GM18520 (cell line): Measurements from ENCODE around the gene ANKRD28.
"Not testable (repeated sequence)": the region's sequence is repeated elsewhere in the genome, so short reads cannot be mapped to it uniquely, and the experiment has no call there.

Source experiments
- ATAC-seq: cut with Tn5 transposase; IDR thresholded peaks from one replicate; pipeline ENCODE4 v1.9.1; 2021; ENCODE audit not compliant: unreplicated experiment

The ANKRD28 gene

DNA sequence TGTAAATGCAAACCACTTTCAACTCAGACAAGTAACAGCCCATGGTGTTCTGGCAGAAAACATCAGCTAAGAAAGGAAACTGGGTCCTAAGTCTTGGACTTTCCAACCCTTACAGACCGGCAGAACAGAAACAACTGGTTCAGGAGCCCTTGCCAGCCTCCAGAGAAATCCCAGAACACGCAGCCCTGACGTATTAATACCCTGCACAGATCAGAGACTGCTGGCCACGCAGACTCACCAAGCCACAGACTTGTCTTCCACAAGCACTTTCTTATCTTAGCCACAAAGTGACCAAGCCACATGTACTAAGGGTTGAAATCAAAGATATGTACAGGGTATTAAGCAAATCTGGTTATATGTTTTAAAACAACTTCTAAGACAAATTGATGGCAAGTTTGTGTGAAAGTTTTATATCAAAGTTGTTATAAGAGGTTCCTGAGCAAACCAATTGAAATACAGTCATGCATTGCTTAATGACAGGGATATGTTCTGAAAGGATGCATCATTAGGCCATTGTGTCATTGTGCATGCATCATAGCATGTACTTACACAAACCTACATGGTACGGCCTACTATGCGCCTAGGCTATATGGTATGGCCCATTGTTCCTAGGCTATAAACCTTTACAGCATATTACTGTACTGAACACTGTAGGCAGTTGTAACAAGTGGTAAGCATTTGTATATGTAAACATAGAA, 159.4 kb downstream of the ANKRD28 start:
- no peak for ATAC-seq

DNA sequence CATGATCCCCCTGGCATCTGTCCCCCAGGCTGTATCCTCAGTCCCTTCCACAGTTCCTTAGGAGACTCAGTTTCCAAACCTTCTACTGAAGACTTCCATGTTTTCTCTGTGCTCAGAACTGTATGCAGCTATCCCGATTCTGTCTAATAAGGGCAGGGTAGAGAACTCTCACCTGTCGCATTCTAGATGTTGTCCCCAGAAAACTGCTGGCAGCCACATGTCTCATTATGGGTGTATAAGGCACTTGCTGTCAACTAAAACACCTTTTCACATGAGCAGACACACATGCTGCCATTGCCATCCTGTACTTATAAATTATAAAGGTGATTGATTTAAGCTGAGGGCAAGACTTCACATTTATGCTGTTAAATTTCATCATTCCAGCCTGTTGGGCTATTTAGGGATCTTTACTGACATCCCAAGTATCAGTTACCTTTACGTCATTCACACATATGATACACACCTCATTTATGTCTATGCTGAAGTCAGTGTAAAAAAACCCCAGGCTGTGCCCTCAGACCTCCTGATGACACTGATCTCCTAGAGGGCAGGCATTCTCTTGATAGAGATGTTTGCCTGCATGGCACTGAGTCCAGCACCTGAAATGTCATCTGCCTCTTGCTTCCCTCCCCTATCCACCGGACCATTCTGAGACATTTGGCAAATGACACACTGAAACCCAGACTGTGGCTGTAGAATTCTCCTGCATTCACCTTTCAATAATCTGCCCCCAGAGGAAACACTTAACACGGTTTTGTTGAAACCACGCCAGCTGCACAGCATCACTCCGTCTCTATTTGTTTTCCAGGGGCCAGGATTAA, 160.4 kb downstream of the ANKRD28 start:
- no peak for ATAC-seq

GRCh38 chr3:15636028-15636709, 161.6 kb downstream of the ANKRD28 start:
- peak; percentile 42 for ATAC-seq

DNA sequence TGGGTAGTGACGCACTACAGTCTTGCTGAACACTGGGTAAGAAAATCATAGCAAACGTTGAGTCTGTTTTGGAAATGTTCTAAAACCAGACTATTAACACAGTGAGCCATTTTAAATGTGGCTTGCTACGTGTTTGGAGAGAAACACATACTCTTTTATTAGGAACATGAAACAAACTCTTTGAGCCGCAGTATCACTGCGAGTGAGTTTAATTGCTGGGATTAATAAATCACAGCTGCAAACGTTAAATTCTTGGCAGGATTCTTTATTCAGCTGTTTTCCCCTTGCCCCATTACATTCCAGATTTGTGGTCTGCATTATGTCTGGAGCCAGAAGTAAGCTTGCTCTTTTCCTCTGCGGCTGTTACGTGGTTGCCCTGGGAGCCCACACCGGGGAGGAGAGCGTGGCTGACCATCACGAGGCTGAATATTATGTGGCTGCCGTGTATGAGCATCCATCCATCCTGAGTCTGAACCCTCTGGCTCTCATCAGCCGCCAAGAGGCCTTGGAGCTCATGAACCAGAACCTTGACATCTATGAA, 162.6 kb downstream of the ANKRD28 start:
- ATAC-seq: no peak

DNA sequence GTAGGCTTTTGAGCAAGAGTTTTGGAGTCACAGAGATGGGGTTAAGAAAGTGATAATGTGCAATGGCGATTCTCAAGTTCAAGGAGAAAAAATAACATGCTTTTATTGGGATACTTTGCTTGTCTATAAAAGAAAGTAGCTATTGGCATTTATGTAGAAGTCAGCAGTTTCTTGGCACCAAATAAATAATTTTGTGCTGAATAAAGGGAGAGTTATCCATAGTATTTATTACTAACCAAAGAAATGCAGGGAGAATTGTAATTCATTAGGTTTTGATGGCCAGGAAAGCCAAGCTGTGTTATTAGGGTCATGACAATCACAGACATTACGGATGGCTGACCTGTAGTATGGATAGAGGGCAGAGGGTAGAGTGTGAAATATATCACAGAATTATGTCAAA, 163.1 kb downstream of the ANKRD28 start:
- no peak for ATAC-seq

DNA sequence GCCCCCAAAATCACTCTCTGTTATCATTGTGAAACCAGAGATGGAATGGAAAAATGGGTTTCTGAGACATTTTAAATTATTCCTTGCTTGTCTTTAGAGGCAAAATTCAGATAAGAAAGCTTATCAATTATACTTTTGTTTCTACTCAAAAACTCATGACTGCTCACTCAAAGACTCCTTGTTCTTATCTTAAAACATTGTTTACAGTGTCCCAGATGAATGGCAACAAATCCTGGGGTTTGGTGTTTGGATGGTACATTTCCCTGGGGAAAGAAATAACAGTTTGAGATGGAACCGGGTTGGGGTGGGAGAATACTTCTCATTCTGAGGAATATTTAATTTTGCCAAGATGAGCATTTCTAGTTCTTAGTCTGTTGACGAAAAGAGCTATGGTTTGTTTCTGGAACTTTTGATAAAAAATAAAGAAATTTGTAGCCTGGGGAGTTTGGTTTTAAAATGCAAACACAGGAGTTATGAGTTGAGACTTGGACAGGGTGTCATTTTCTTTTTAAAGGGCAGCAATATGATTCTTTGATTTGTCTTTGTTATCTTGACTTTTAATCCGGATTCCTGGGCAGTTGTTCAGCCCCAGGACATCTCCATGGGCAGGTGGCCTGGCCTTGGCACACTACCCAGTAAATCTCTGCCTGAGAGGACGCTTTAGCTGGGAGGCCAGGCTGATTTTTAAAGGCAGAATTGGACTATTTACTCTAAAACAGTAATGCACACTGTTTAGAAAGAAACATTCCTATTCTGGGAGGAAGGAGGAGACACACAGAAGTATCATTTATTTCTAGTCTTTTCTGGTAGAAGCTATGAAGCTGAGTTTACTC, 163.8 kb downstream of the ANKRD28 start:
- ATAC-seq: no peak

- no peak for ATAC-seq
These were observed 164.6 kb downstream of the ANKRD28 start for GRCh38 chr3:15633159-15633558.

- ATAC-seq: no peak
These were observed 165.6 kb downstream of the ANKRD28 start for GRCh38 chr3:15632212-15632580.

DNA sequence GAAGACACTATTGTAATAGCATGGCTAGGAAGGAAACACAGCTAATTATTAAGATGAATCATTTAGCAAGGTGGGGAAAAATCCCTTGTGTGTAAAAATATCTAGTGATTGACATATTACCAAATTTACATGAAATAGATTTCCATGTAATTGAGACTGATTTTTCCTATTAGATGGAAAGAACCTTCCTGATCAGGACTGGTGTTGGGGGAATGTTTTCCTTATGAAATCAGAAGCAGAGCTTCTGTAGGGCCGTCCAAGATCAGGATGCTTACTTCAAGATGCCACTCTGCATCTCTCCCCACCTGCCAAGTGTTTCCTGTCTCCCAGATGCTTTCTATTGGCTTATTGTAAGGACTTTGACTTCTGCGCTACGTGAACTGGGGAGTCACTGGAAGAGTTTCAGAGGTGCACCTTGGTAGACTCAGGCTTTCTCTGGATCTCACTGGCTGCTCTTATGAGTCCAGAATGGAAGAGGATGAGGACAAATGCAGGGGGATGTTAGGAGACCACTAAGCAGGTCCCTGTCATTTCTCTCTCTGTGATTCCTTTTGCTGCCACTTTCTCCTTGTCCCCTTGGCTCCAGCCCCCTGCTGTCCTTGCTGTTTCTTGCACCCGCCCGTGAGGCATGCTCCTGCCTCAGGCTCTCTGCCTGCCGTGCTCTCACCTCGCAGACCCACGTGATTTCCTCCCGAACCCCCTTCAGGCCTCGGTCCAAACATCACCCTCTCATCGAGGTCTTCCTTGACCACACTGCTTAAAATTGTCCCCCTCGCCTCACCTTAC, 166.2 kb downstream of the ANKRD28 start:
- no peak for ATAC-seq

GRCh38 chr3:15630646-15631350, 167.0 kb downstream of the ANKRD28 start:
- no peak for ATAC-seq

DNA sequence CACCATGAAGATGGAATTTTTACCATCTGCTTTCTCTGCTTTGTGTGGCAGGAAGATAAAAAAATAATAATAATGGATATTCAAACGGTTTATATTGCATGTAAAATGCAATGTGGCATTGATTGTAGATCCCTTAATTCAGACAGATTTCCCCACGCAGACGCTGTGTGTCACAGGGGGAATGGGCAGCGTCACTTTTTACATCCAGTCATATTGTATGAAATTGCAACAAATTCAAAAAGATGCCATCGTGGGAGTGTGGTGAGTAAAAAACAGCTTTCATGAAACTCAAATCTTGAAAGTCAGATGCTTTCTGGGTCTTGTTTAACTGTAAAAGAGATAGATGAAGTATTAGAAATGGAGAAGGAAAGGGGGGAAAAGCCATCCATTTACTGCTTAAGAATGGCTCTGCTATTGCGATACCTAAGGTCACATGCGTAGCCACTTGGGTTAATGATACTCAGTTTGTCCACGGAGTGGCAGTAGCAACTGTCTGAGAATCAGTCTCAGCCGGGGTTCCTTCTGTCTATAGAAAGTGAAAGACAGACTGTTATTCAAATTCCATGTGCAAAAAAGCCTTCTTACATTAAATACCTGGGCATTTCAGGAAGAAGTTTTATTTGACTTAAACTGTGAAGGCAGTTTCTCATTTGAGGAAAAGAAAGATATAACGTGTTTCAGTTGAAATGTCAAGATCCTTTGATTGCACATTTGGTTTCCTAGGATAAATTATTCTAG, 167.8 kb downstream of the ANKRD28 start:
- ATAC-seq: peak; percentile 92

GRCh38 chr3:15628967-15629366, 168.8 kb downstream of the ANKRD28 start:
- ATAC-seq: no peak

DNA sequence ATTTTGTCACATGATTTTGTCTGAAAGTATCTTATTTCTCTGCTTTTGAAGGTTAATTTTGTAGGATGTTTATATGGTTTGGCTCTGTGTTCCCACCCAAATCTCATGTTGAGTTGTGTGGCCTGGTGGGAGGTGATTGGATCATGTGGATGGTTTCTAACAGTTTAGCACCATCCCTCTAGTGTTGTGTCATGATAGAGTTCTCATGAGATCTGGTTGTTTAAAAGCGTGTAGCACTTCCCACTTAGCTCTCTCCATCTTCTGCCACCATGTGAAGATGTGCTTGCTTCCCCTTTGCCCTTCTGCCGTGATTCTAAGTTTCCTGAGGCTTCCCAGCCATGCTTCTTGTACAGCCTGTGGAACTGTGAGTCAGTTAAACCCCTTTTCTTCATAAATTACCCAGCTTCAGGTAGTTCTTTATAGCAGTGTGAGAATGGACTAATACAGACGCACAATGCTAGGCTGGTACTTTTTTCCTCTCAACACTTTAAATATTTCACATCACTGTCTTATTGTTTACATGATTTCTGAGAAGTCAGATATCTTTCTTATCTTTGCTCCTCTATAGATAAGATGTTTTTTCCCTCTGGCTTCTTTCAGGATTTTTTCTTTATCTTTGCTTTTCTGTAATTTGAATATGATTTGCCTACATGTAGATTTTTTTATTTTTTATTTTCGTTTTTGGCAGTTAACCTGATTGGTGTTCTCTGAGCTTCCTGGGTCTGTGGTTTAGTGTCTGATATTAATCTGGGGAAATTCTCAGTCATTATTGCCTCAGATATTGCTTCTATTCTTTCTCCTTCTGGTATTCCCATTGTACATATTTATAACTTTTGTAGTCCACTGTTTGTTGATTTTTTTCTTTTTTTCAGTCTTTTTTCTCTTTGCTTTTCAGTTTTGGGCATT, 174.0 kb downstream of the ANKRD28 start:
- no peak for ATAC-seq

DNA sequence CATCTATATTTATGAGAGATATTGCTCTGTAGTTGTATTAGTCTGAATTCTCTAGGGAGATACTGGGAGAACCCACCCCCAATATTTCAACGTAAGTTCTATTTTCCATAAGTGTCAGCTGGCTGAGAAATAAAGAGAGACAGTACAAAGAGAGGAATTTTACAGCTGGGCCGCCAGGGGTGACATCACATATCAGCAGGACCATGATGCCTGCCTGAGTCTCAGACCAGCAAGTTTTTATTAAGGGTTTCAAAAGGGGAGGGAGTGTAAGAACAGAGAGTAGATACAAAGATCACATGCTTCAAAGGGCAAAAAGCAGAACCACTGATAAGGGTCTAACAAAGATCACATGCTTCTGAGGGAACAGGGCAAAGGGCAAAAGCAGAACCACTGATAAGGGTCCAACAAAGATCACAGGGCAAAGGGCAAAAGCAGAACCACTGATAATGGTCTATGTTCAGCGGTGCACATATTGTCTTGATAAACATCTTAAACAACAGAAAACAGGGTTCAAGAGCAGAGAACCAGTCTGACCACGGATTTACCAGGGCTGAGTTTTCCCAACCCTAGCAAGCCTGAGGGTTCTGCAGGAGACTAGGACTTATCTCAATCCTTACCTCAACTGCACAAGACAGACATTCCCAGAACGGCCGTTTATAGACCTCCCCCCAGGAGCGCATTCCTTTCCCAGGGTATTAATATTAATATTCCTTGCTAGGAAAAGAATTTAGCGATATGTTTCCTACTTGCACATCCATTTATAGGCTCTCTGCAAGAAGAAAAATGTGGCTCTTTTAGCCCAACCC, 177.9 kb downstream of the ANKRD28 start:
- ATAC-seq: not testable (repeated sequence)
